Stimulated activated CD4-positive, alpha-beta T cell treated with anti-CD3 and anti-CD28 coated beads, Interleukin-2, amount 100 ng/mL, for 24 hours (primary cell): ENCODE data around the gene PAQR4.

Source experiments
- DNase-seq, 2 donors: peaks; one replicate each; pipeline ENCODE4 v3.0.0-alpha.2; 2020

Gene PAQR4

GRCh38 chr16:2966043-2966807 lies 2.9 kb upstream of the PAQR4 start:
- no peak for DNase-seq

- DNase-seq = no peak
Observed at GRCh38 chr16:2966808-2967191, 2.3 kb upstream of the PAQR4 start.

GRCh38 chr16:2967211-2967631 lies 1.9 kb upstream of the PAQR4 start:
- no peak for DNase-seq

DNA sequence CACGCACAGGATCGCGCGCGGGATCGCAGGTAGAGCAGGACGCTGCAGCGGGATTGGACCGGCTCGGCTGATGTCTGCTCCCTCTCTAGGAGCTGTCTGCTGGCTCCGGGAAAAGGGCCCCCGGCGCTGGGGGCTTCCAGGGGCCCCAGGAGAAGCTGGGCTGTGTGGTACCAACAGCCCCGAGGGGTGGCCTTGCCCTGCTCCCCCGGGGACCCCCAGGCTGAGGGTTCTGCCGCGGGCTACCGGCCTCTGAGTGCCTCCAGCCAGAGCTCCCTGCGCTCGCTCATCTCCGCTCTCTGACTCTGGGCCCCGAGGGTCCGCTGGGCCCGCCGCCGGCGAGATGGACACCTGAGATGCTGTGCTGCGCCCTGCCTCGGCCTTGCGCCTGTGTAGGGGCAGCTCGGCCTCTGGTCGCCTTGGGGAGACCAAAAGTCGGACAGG lies 1.4 kb upstream of the PAQR4 start:
- no peak for DNase-seq

DNA sequence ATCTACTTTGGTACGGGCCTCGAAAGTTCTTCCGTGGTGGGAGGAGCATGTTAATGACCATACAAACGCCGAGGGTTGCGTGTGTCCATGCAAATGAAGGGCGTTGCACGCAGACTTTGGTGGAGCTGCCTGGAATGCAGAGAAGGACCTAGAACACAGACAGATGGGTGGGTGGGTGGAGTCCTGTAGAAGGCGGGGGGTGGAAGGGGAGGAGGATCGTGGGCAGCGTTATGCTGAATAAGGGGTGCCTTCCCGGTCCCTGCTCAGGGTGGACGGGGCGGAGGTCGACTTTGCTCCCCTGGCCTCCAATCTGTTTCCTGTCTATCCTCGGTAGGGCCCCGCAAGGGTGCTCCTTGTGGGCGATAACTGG lies 795 bp upstream of the PAQR4 start:
- DNase-seq = no peak

- DNase-seq = peak; percentile 81 to 88
Observed at GRCh38 chr16:2969545-2970521, 685 bp downstream of the PAQR4 start.

DNA sequence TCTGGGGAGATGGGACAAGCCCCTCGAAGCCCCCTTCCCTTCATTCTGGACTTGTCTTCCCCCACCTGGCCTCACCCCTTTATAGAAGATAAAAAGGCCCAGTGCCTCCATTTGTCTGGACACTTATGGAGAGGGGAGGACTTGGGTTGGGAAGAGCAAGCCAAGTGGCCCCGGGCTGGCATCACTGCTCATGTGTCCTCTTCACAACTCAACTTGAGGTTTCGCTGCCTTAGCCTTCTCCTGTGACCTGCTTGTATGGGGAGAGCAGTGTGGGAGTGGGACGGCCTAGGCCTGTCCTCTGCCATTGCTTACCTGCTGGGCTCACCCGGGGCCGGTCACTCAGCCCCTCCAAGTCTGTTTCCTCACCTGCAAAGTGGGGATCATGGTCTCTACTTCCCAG lies 1.4 kb downstream of the PAQR4 start:
- DNase-seq = no peak

- no peak for DNase-seq
Observed at GRCh38 chr16:2971134-2971984, 2.2 kb downstream of the PAQR4 start.

DNA sequence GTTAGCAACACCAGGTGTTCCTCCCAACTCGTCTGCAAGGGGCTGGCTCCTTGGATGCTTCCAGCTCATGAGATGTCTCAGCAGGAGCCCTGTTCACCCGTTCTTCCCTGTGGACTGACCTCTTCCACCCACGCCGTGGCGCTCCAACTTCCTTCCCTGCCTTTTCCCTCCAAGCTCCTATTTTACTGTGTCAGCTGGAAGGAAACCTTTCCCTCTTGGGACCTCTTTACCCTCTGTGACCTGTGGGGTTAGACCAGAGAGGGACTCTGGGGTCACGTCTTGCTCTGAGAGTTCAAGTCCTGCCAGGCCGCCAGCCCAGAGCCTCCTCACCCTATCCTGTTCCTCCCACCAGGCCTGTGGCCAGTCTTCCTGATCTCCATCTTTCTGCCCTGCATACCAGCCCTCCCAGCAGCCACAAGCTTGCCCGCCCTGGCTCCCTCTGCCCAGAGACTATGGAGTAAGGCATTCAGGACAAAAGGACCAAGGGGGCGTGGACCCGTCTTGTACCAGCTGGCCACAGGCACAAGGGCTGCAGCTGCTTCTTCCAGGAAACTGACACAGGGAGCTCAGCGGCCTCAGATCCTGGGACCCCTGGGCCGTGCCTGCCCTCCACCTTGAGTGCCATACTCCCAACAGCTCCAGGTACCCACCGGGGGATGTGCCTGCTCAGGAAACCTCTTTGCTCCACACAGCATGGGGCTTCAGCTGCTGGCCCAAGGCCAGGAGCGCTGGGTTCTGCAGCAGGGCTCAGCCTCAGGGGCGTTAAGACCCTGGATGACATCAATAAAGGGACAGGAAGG lies 3.0 kb downstream of the PAQR4 start:
- no peak for DNase-seq

DNA sequence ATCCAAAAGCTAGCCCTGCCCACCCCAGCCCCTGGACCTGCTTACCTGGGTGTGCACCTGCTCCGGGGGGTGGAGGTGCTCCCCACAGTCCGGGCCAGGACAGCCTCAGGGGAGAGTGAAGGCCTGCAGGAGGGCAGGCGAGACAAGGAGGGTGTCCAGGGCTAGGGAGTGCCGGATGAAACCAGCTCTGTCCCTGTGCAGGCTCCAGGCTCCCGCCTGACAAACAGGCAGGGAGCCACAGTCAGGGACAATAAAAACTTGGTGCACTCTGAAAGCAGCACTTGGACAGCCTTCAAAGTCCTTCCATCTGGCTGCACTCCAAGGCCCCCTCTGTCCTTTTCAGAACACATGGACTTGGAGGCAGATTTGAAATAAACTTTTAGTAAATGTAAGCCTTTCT lies 3.9 kb downstream of the PAQR4 start:
- no peak for DNase-seq

DNA sequence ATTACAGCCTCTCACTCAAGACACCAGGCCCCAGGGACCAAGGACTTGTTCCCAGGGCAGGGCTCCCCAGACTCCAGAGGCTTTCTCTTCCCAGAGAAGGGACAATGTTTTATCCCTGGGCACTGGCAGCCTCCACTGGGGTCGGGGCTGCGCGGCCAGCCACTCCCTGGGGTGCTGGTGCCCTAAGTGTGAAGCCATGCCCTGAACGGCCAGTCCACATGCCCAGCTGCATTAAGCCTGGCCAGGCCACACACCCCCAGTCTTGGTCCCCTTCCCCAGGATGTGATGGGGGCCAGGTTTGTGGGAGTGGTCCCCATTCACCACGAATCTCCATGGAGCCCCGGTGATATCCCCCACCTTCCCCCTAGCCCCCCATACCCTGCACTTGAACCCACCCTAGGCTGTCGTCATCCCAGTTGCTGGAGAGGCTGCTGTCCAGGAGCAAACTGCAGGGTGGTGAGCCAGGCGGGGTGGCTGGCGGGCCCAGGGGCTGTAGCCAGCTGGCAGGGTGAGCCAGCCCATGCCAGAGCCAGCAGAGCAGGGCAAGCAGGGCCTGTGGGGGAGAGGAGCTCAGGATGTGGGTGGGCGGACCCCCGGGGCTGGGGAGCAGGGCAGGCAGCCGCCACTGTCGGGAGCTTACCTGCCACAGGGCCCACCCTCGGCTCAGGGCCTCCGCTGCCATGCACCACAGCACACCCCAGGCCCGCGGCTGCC lies 4.6 kb downstream of the PAQR4 start:
- DNase-seq = no peak

- no peak for DNase-seq
Observed at GRCh38 chr16:2974319-2975056, 5.3 kb downstream of the PAQR4 start.

DNA sequence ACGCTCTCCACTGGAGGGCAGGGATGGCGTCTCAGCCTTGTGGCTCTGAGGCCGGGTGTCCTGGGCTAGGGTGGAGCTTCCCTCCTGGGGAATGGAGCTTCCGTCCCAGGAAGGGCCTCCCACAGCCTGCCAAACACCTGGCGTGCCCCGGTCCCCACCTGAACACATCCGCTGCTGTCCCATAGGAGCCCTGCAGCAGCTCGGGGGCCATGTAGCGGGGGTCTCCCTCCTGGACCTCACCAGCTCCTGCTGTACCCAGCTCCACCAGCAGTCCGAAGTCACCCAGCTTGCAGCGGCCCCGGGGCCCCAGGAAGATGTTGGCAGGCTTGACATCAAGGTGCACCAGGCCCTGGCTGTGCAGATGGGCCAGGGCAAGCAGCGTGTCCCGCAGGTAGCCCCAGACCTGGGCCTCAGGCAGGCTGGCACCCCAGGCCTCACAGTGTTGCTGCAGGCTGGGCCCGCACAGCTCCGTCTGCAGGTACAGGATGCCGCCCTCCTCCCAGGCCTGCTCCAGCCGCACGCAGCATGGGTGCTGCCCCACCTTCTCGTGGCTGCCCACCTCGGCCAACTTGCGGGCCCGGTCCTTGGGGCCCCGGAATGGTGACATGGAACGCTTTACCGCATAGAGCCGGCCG lies 6.1 kb downstream of the PAQR4 start:
- no peak for DNase-seq

DNA sequence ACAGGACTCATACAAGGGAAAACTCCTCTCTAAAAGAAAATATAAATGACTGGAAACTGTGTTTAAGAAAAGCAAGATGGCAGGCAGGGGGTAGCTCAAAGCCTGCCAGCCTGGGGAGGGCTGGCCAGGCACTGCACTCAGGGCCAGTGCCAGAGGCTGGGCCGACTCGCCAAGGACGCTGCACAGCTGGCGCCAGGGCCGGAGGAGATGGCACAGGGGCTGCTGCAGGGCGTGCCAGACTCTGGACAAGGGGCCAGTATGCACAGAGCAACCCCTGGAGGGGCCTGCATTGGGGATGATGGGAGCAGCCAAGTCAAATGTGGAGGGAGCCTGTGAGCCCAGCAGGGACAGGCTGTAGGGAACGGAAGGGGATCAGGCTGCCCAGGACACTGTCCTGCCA lies 7.1 kb downstream of the PAQR4 start:
- no peak for DNase-seq

- no peak for DNase-seq
Observed at GRCh38 chr16:2976673-2977072, 7.5 kb downstream of the PAQR4 start.

- DNase-seq = no peak
Observed at GRCh38 chr16:2977440-2977839, 8.3 kb downstream of the PAQR4 start.

GRCh38 chr16:2979669-2980226 lies 10.6 kb downstream of the PAQR4 start:
- peak in 1 of 2 donors; percentile 57 for DNase-seq

GRCh38 chr16:2980227-2981176 lies 11.4 kb downstream of the PAQR4 start, which contains the start of gene PKMYT1:
PKMYT1 (minus strand) TSS chr16:2980446; CDS start chr16:2979657, 789 bp downstream.
- DNase-seq = peak; percentile 96 to 98
